Activated CD8-positive, alpha-beta memory T cell treated with anti-CD3 and anti-CD28 coated beads for 48 hours (primary cell): Measurements from ENCODE around the gene GNL3L.
"Not testable (repeated sequence)": the region's sequence is repeated elsewhere in the genome, so short reads cannot be mapped to it uniquely, and the experiment has no call there.

Experiments used
- DNase-seq, 3 experiments: peaks; one replicate each; pipeline ENCODE4 v3.0.0-alpha.2; 2020; ENCODE audit warnings: low read depth in 2 of 3, low spot score in 2 of 3

The GNL3L gene

DNA sequence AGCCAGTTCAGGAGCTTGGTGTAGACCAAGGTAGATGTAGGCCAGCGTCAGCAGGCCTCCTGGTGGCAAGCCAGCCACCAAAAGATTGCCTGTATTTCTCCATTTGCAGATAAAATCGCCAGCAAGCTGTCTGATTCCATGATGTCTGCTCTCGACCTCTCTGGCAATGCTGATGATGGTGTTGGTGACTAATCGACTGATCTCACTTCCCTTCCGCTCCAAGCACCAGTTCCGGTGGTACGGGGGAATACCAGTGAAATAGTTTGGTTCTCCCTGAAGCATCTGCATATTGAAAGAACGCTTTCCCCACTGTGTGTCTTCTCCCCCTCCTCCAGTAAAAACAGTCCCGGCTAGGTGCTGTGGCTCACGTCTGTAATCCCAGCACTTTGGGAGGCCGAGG is 30.4 kb downstream of the GNL3L start:
- no peak for DNase-seq

GRCh38 chrX:54561622-54562021 is 31.6 kb downstream of the GNL3L start:
- DNase-seq: no peak

DNA sequence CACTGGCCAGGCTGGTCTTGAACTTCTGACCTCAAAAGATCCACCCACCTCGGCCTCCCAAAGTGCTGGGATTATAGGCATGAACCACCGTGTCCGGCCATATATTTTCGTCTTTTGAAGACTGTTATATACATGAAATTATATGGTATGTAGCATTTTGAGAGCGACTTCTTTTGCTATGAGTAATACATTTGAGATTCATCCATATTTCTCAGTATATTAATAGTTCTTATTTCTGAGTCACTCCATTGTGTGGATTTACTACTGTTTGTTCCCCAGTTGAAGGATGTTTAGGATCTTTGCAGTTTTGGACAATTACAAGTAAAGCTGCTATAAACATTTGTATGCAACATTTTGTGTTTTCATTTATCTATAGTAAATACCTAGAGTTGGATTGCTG is 34.9 kb downstream of the GNL3L start:
- no peak for DNase-seq

DNA sequence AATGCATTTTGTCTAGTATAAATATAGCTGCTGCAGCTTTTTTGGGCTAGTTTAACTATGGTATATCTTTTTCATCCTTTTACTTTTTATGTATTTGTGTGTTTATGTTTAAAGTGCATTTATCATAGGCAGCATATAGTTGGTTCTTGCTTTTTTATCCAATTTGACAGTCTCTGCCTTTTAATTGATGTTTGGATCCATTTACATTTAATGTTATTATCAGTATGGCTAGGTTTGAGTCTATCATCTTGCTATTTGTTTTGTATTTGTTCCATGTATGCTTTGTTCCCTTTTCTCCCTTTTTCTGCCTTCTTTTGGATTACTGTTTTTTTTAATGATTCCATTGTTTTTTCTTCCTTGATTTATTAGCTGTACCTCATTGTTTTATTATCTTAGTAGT is 40.3 kb downstream of the GNL3L start:
- DNase-seq: no peak

DNA sequence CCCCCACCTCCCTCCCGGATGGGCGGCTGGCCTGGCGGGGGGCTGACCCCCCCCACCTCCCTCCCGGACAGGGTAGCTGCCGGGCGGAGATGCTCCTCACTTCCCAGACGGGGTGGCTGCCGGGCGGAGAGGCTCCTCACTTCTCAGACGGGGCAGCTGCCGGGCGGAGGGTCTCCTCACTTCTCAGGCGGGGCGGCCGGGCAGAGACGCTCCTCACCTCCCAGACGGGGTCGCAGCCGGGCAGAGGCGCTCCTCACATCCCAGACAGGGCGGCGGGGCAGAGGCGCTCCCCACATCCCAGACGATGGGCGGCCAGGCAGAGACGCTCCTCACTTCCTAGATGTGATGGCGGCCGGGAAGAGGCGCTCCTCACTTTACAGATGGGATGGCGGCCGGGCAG is 42.6 kb downstream of the GNL3L start:
- not testable (repeated sequence) for DNase-seq

GRCh38 chrX:54597728-54598127 is 67.7 kb downstream of the GNL3L start:
- DNase-seq: no peak

GRCh38 chrX:54602563-54602962 is 72.5 kb downstream of the GNL3L start:
- DNase-seq: no peak
